HEK293T (cell line): ENCODE results near the gene VPS13A.

Experiments
- ARNT ChIP-seq: fragments of 450-650 bp; IDR thresholded peaks from 2 replicates; pipeline ENCODE4 v1.6.1; 2017; ENCODE audit warnings: mild to moderate bottlenecking
- BHLHE40 ChIP-seq: fragments of 450-650 bp; IDR thresholded peaks from 2 replicates; pipeline ENCODE4 v1.6.1; 2016; ENCODE audit warnings: mild to moderate bottlenecking, moderate library complexity, borderline replicate concordance
- ELF4 ChIP-seq: fragments of 450-650 bp; IDR thresholded peaks from 2 replicates; pipeline ENCODE4 v1.6.1; 2017; ENCODE audit warnings: antibody characterized with exemption
- FOXM1 ChIP-seq: fragments of 450-650 bp; IDR thresholded peaks from 2 replicates; pipeline ENCODE4 v1.6.1; 2017; ENCODE audit warnings: mild to moderate bottlenecking, borderline replicate concordance
- HDGF ChIP-seq: fragments of 450-650 bp; IDR thresholded peaks from 2 replicates; pipeline ENCODE4 v1.6.1; 2017; ENCODE audit warnings: antibody characterized with exemption, borderline replicate concordance
- L3MBTL2 ChIP-seq: fragments of 450-650 bp; conservative IDR thresholded peaks from 2 replicates; pipeline ENCODE4 v1.6.1; 2016; ENCODE audit warnings: mild to moderate bottlenecking
- LEF1 ChIP-seq: fragments of 450-650 bp; IDR thresholded peaks from 2 replicates; pipeline ENCODE4 v1.6.1; 2017; ENCODE audit warnings: mild to moderate bottlenecking, borderline replicate concordance
- NFRKB ChIP-seq: fragments of 450-650 bp; IDR thresholded peaks from 2 replicates; pipeline ENCODE4 v1.6.1; 2016; ENCODE audit warnings: mild to moderate bottlenecking, moderate library complexity
- SP1 ChIP-seq: fragments of 450-650 bp; IDR thresholded peaks from 2 replicates; pipeline ENCODE4 v1.6.1; 2017
- SUZ12 ChIP-seq: fragments of 450-650 bp; IDR thresholded peaks from 2 replicates; pipeline ENCODE4 v1.6.1; 2016; ENCODE audit warnings: mild to moderate bottlenecking
- TARDBP ChIP-seq: fragments of 450-650 bp; IDR thresholded peaks from 2 replicates; pipeline ENCODE4 v1.6.1; 2016

- TF ChIP-seq SUZ12 (no peak), SP1 (no peak), ARNT (no peak), ELF4 (no peak), NFRKB (no peak), TARDBP (no peak), FOXM1 (no peak), HDGF (no peak), LEF1 (no peak), L3MBTL2 (no peak), BHLHE40 (no peak)
Measured at GRCh38 chr9:77163884-77164283, 13.4 kb upstream of the VPS13A start.
